DND-41 (cell line): Measurements from ENCODE around the gene TMEM117.
"Not testable (repeated sequence)": the region's sequence is repeated elsewhere in the genome, so short reads cannot be mapped to it uniquely, and the experiment has no call there.

Experiments
- ATAC-seq: fragments of 200-7000 bp; cut with Tn5 transposase; 3 replicates; pipeline ENCODE4 v1.9.1; 2021; ENCODE audit warnings: low read depth; ENCODE audit not compliant: insufficient read depth
- DNase-seq: peaks from one replicate; pipeline ENCODE4 v3.0.0-alpha.2; 2020
- H2AFZ ChIP-seq: 2 replicates; pipeline ENCODE4 v1.6.0; 2012; ENCODE audit warnings: low read depth, low read length
- H3K27ac ChIP-seq: 2 replicates; pipeline ENCODE4 v1.5.1; 2012; ENCODE audit warnings: low read length, inconsistent platforms
- H3K27me3 ChIP-seq: fragments of 200-600 bp; sonication (generic); 2 replicates; pipeline ENCODE4 v1.6.0; 2012; ENCODE audit warnings: low read length, mild to moderate bottlenecking, inconsistent platforms; ENCODE audit not compliant: insufficient read depth, poor library complexity
- H3K36me3 ChIP-seq: 2 replicates; pipeline ENCODE4 v1.5.1; 2012; ENCODE audit warnings: low read length, inconsistent platforms; ENCODE audit not compliant: insufficient read depth
- H3K4me1 ChIP-seq: 2 replicates; pipeline ENCODE4 v1.5.1; 2012; ENCODE audit warnings: mild to moderate bottlenecking, low read length; ENCODE audit not compliant: insufficient read depth
- H3K4me2 ChIP-seq: 2 replicates; pipeline ENCODE4 v1.6.0; 2012; ENCODE audit warnings: mild to moderate bottlenecking, moderate library complexity, low read length, inconsistent platforms; ENCODE audit not compliant: insufficient read depth
- H3K4me3 ChIP-seq, 2 experiments: fragments of 200-600 bp in 1 of 2; shearing (Covaris generic) in 1 of 2; 2 replicates each; pipeline ENCODE4 v1.5.1; 2012 to 2016; ENCODE audit warnings: inconsistent platforms in 2 of 2, low read length in 2 of 2, mild to moderate bottlenecking in 2 of 2, low read depth in 1 of 2, moderate library complexity in 1 of 2
- H3K79me2 ChIP-seq: 2 replicates; pipeline ENCODE4 v1.6.0; 2012; ENCODE audit warnings: low read length, inconsistent platforms; ENCODE audit not compliant: insufficient read depth
- H3K9ac ChIP-seq: 2 replicates; pipeline ENCODE4 v1.6.0; 2012; ENCODE audit warnings: low read depth, mild to moderate bottlenecking, inconsistent platforms, low read length, moderate library complexity
- H3K9me3 ChIP-seq: 2 replicates; pipeline ENCODE4 v1.5.1; 2012; ENCODE audit warnings: low read length, moderate library complexity, mild to moderate bottlenecking, inconsistent platforms; ENCODE audit not compliant: insufficient read depth, severe bottlenecking
- H4K20me1 ChIP-seq: 2 replicates; pipeline ENCODE4 v1.6.0; 2012; ENCODE audit warnings: low read length; ENCODE audit not compliant: insufficient read depth
- CTCF ChIP-seq: IDR thresholded peaks from 2 replicates; pipeline ENCODE4 v1.5.1; 2012; ENCODE audit warnings: borderline replicate concordance, low read length, moderate library complexity, mild to moderate bottlenecking; ENCODE audit not compliant: poor library complexity, severe bottlenecking; ENCODE audit errors: extremely low read depth
- EZH2 ChIP-seq: IDR thresholded peaks from 3 replicates; pipeline ENCODE4 v1.6.1; 2012; ENCODE audit warnings: borderline replicate concordance, low read depth, mild to moderate bottlenecking, moderate library complexity, low read length, inconsistent platforms; ENCODE audit not compliant: severe bottlenecking

TMEM117 gene

GRCh38 chr12:44246482-44247105, 410.7 kb downstream of the TMEM117 start:
- TF ChIP-seq EZH2, result no peak
- TF ChIP-seq CTCF, result no peak
- no peak for DNase-seq

DNA sequence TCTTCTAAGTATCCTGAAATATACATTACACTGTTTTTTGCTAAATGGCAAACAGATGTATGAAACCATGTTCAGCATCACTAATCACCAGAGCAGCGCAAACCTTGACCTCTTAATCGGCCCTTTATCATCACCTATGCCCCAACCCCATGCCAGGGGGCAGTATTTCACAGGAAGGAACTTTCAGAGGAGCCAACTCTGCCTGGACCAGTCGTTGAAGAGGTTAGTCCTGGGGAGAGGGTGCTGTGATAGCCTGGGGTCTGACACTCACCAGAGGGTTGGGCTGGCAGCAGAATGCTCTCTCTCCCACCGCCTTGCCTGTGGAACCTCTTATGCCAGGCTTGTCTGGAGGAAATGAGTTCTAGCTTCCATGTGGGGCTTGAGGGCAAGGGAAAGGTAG, 411.7 kb downstream of the TMEM117 start:
- H3K4me2 ChIP-seq, result no peak overlapping the region
- H2AFZ ChIP-seq, result no peak overlapping the region
- no peak for DNase-seq
- H3K27me3 ChIP-seq, result no peaks in the 10 kb centered on the region
- no peaks in the 10 kb centered on the region for H3K9me3 ChIP-seq
- no peaks in the 10 kb centered on the region for H3K4me1 ChIP-seq
- TF ChIP-seq CTCF, result peak; percentile 40
- TF ChIP-seq EZH2, result no peak
- no peaks in the 10 kb centered on the region for H3K79me2 ChIP-seq
- no peak overlapping the region for H3K9ac ChIP-seq
- H3K27ac ChIP-seq, result no peak overlapping the region
- H4K20me1 ChIP-seq, result no peaks in the 10 kb centered on the region
- H3K36me3 ChIP-seq, result no peaks in the 10 kb centered on the region
- ATAC-seq, result no peak
- no peak overlapping the region for H3K4me3 ChIP-seq

More at GRCh38 chr12:44246482-44247105, 410.7 kb downstream of the TMEM117 start:
- H3K27ac ChIP-seq, result no peak overlapping the region
- H3K4me1 ChIP-seq, result no peaks in the 10 kb centered on the region
- H3K79me2 ChIP-seq, result no peaks in the 10 kb centered on the region
- no peaks in the 10 kb centered on the region for H3K9me3 ChIP-seq
- no peak overlapping the region for H3K4me3 ChIP-seq
- H3K9ac ChIP-seq, result no peak overlapping the region
- no peak overlapping the region for H3K4me2 ChIP-seq
- no peaks in the 10 kb centered on the region for H4K20me1 ChIP-seq
- no peaks in the 10 kb centered on the region for H3K36me3 ChIP-seq
- no peak overlapping the region for H2AFZ ChIP-seq
- no peak for ATAC-seq
- H3K27me3 ChIP-seq, result no peaks in the 10 kb centered on the region

GRCh38 chr12:44248436-44248835, 412.6 kb downstream of the TMEM117 start:
- H3K9ac ChIP-seq, result no peak overlapping the region
- H3K79me2 ChIP-seq, result no peaks in the 10 kb centered on the region
- H3K9me3 ChIP-seq, result no peaks in the 10 kb centered on the region
- no peak overlapping the region for H2AFZ ChIP-seq
- no peak overlapping the region for H3K4me2 ChIP-seq
- TF ChIP-seq EZH2, result no peak
- TF ChIP-seq CTCF, result no peak
- no peaks in the 10 kb centered on the region for H4K20me1 ChIP-seq
- H3K4me1 ChIP-seq, result no peaks in the 10 kb centered on the region
- no peak for ATAC-seq
- no peaks in the 10 kb centered on the region for H3K36me3 ChIP-seq
- H3K27me3 ChIP-seq, result no peaks in the 10 kb centered on the region
- no peak overlapping the region for H3K4me3 ChIP-seq
- DNase-seq, result no peak
- no peak overlapping the region for H3K27ac ChIP-seq

- H2AFZ ChIP-seq, H3K4me2 ChIP-seq, H3K4me3 ChIP-seq, H3K36me3 ChIP-seq, H3K9me3 ChIP-seq, DNase-seq, ATAC-seq, H3K9ac ChIP-seq, H3K27ac ChIP-seq, H3K27me3 ChIP-seq, H3K4me1 ChIP-seq, H3K79me2 ChIP-seq, H4K20me1 ChIP-seq: not testable (repeated sequence)
These were observed 414.6 kb downstream of the TMEM117 start for GRCh38 chr12:44250440-44250839.
